NCI-H146 treated with DMSO at 0.1 percent for 48 hours (cell line): Measurements from ENCODE around the gene ASNS.

Experiments
- DNase-seq: peaks from one replicate; lab custom pipeline; 2025; ENCODE audit not compliant: unreplicated experiment; lab: John Stamatoyannopoulos, UW

Gene ASNS

GRCh38 chr7:97844036-97844435 is 28.2 kb downstream of the ASNS start:
- no peak for DNase-seq

DNA sequence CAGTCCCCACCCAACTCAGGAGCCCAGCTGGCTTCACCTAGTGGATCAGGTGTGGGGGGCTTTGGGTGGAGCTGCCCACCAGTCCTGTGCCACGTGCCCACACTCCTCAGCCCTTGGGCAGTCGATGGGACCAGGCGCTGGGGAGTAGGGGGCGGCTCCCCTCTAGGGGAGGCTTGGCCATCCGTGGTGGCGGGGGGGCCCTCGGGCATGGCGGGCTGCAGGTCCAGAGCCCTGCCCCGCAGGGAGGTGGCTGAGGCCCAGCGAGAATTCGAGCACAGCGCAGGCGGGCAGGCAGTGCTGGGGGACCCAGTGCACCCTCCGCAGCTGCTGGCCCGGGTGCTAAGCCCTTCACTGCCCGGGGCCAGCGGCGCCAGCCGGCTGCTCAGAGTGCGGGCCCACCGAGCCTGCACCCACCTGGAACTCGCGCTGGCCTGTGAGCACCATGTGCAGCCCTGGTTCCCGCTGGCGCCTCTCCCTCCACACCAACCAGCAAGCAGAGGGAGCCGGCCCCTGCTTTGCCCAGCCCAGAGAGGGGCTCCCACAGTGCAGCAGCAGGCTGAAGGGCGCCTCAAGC is 29.3 kb downstream of the ASNS start:
- DNase-seq = no peak

DNA sequence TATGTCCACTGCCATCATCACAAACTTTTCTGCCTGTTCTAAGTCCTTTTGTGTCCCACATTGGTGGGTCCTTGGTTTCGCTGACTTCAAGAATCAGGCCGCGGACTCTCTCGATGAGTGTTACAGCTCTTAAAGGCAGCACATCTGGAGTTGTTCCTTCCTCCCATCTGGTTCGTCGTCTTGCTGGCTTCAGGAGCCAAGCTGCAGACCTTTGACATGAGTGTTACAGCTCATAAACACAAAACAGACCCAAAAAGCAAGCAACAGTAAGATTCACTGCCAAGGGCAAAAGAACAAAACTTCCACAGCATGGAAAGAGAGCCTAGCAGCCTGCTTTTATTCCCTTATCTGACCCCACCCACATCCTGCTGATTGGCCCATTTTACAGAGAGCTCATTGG is 30.2 kb downstream of the ASNS start:
- DNase-seq = no peak

DNA sequence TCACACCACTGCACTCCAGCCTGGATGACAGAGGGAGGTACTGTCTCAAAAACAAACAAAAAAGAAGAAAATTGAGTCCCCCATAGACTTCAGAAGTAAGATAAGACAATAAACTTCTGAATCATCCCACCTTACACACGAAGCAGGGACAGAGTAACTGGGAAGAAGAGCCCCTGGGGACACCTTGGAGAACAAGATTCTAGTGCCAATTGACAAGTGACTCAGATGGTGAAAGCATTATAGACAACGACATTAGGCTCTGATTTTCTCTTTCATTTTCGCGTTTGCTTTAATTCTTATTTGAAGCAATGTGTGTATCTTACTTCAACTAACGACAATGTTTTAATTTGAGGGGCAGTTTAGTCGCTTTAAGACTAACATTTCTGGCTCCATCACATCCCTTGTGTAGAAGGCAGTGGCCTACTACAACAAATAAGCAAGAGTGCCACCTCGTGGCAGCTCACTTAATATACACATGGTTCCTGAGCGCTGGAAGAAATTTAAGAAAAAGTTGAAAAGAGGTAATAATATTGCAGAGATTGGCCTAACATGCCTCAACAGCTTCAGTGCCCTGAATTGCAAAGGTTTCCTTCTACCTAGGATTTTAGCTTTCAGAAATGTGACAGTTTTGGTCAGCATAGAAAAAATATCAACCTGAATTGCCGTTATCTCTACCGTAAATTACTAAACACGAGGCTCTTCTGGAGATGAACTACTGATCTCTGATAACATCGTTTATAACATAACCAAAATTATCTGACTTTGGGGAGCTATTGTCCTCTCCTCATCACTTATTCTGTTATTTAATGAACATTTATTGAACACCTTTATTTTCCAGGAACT is 36.7 kb downstream of the ASNS start:
- peak; percentile 38 for DNase-seq

DNA sequence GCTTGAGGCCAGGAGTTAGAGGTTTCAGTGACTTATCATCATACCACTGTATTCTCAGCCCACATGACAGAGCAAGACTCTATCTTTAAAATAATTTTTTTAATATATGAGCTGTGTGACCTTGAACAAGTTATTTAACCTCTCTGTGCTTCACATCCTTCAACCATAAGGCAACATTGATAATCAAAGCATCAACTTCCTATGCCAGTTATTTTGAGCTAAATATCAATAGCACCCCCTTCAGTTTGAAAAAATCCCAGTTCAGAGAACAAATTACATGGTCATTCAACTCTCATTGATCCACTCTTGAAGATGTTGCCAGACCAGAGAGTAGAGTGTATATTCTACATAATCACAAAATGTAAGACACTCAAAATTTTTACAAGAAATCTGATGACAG is 53.0 kb downstream of the ASNS start:
- DNase-seq = no peak

- DNase-seq = no peak
Observed at GRCh38 chr7:97818066-97818663, 54.0 kb downstream of the ASNS start.
